PC-9 (cell line): ENCODE results near the gene DLK1. TPM values are rescaled to one million over a fixed set of nuclear protein-coding genes. Genes with fewer than 3 reads are reported as not detected.

Experiments used
- BruUV-seq: library from RNA; stranded (reverse); fragments of 400-500 nt; replicated peaks from 2 replicates; lab custom pipeline; 2021; lab: Mats Ljungman, UMichigan
- CTCF ChIA-PET: fragments of 300-600 bp; sonication (Branson Sonifier 250); formaldehyde crosslinking; loops from one replicate; lab custom pipeline; 2022; ENCODE audit warnings: antibody characterized with exemption; lab: Charles Lee
- POLR2A ChIA-PET: fragments of 300-600 bp; sonication (Branson Sonifier 250); formaldehyde crosslinking; loops from one replicate; lab custom pipeline; 2022; ENCODE audit warnings: antibody characterized with exemption; ENCODE audit not compliant: unreplicated experiment; lab: Charles Lee
- DNase-seq, 2 experiments: peaks; one replicate each; pipeline versions ENCODE4 v3.0.0 to v3.0.0-alpha.2; 2015 to 2022; ENCODE audit warnings: mixed read lengths in 1 of 2
- H2AFZ ChIP-seq: fragments of 200-600 bp; sonication (generic); 2 replicates; pipeline ENCODE4 v1.8.1; 2017; ENCODE audit warnings: antibody characterized with exemption
- H3F3A ChIP-seq: fragments of 200-600 bp; sonication (generic); 2 replicates; pipeline ENCODE4 v1.8.1; 2017; ENCODE audit warnings: antibody characterized with exemption, mild to moderate bottlenecking, low read depth; ENCODE audit not compliant: insufficient read depth
- H3K27ac ChIP-seq: fragments of 200-600 bp; sonication (generic); 2 replicates; pipeline ENCODE4 v1.6.1; 2016; ENCODE audit warnings: mixed run types
- H3K27me3 ChIP-seq: fragments of 200-600 bp; sonication (generic); 2 replicates; pipeline ENCODE4 v1.6.1; 2016; ENCODE audit warnings: low read depth, mixed run types; ENCODE audit not compliant: insufficient read depth
- H3K36me3 ChIP-seq: fragments of 200-600 bp; sonication (generic); 2 replicates; pipeline ENCODE4 v1.6.1; 2016; ENCODE audit warnings: low read depth, mixed run types
- H3K4me1 ChIP-seq: fragments of 200-600 bp; sonication (generic); replicated peaks from 2 replicates; pipeline ENCODE4 v1.6.1; 2016; ENCODE audit warnings: mixed run types; ENCODE audit not compliant: insufficient read depth
- H3K4me2 ChIP-seq: fragments of 200-600 bp; sonication (generic); 2 replicates; pipeline ENCODE4 v1.6.1; 2017; ENCODE audit warnings: mixed run types
- H3K4me3 ChIP-seq: fragments of 200-600 bp; sonication (generic); 2 replicates; pipeline ENCODE4 v1.6.1; 2016; ENCODE audit warnings: mixed run types
- H3K79me2 ChIP-seq: fragments of 200-600 bp; sonication (generic); 2 replicates; pipeline ENCODE4 v1.6.1; 2017; ENCODE audit warnings: low read depth, mixed run types
- H3K9me2 ChIP-seq: fragments of 200-600 bp; sonication (generic); 2 replicates; pipeline ENCODE4 v1.8.1; 2017; ENCODE audit warnings: mild to moderate bottlenecking; ENCODE audit not compliant: insufficient read depth
- H3K9me3 ChIP-seq: fragments of 200-600 bp; sonication (generic); 2 replicates; pipeline ENCODE4 v1.8.1; 2016; ENCODE audit warnings: low read depth; ENCODE audit not compliant: insufficient read depth
- H4K20me1 ChIP-seq: fragments of 200-600 bp; sonication (generic); 2 replicates; pipeline ENCODE4 v1.8.1; 2017; ENCODE audit not compliant: insufficient read depth
- CTCF ChIP-seq: fragments of 200-600 bp; sonication (generic); conservative IDR thresholded peaks from 2 replicates; pipeline ENCODE4 v1.6.1; 2017; ENCODE audit warnings: mixed run types, antibody characterized with exemption, mild to moderate bottlenecking, moderate library complexity
- EZH2 ChIP-seq: fragments of 200-600 bp; sonication (generic); IDR thresholded peaks from 2 replicates; pipeline ENCODE4 v1.8.0; 2017; ENCODE audit warnings: antibody characterized with exemption, low read depth
- intact Hi-C: fragments of 100-400 bp; cut with micrococcal nuclease; formaldehyde crosslinking; loops from one replicate; pipeline ENCODE4 v1.10.0; 2022; ENCODE audit not compliant: unreplicated experiment
- total RNA-seq: library from RNA; stranded (reverse); gene quantifications from 2 replicates; pipeline ENCODE4 v1.2.3, GENCODE V29; 2021

Gene DLK1
- total RNA-seq, 1 experiment from 2014 or later: not detected

DNA sequence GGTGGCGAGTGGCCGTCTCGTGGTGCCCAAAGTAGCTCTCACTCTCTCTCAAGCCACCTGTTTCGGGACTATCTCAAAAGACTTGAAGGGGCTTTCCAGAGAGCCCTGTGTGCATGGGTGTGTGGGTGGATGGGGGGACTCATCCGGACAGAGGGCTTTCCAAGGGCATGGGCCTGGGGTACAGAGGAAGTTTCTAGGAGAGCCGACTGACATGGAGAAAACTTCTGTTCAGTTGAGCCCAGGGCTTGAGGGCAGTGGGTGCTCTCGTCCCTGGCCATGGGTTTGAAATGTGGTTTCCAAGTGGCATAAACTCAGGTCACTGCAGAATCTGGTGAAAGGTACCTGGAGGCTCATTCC is 51.8 kb downstream of the DLK1 start:
- no peak overlapping the region for H3K4me3 ChIP-seq
- ChIA-PET CTCF (no interaction called here), POLR2A (no interaction called here)
- no peaks in the 10 kb centered on the region for H3K36me3 ChIP-seq
- no peaks in the 10 kb centered on the region for H3F3A ChIP-seq
- H3K4me1 ChIP-seq: no peaks in the 10 kb centered on the region
- intact Hi-C loops: no loop called here
- no peaks in the 10 kb centered on the region for H3K79me2 ChIP-seq
- H3K9me3 ChIP-seq: no peaks in the 10 kb centered on the region
- no peak overlapping the region for H3K4me2 ChIP-seq
- H3K27ac ChIP-seq: no peak overlapping the region
- DNase-seq: no peak
- no peak overlapping the region for H2AFZ ChIP-seq
- peaks cover 71% of the 10 kb centered on the region for H3K27me3 ChIP-seq
- no peaks in the 10 kb centered on the region for H3K9me2 ChIP-seq
- BruUV-seq: no TSS peak
- H4K20me1 ChIP-seq: no peaks in the 10 kb centered on the region
- TF ChIP-seq EZH2: no peak
- no peak for TF ChIP-seq CTCF

DNA sequence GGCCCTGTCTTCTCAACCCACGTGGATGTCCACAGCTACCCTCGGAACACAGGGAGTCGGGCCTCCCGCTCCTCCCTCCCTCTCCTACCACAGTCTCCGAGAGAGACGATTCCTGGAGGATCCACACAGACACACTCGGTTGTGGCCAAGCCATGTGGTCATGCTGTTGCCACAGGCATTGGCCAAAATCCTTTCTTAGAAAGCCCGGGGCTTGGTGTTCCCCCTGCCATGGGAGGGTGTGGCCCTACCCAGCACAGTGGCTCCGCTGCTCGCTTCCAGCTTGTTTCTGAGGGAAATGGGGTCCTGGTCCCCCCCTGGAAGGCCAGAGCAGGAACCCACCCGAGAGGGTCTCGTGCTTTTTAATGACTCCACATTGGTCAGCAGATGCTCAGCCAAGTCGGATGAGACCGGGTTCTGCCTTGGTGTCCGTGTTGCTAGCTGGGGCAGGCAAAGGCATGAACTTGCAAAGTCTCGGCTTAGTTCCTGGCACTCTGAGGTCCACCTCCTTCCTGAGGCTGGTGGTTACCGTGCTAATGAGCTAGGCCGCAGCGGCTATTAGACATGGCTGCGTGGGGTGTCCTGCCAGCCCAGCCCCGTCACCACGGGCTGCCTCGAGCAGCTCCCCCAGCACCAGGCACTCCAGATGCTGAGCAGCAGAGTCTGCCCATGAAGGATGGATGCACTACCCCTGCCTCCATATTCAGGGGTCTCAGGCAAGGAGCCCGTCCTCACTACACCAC is 52.4 kb downstream of the DLK1 start:
- CTCF ChIA-PET: no interaction called here
- TF ChIP-seq EZH2: no peak
- no peaks in the 10 kb centered on the region for H3K9me3 ChIP-seq
- H3K9me2 ChIP-seq: no peaks in the 10 kb centered on the region
- H3K27me3 ChIP-seq: peaks cover 75% of the 10 kb centered on the region
- H3K27ac ChIP-seq: no peak overlapping the region
- H3K79me2 ChIP-seq: no peaks in the 10 kb centered on the region
- no peak for DNase-seq
- H3F3A ChIP-seq: no peaks in the 10 kb centered on the region
- no peaks in the 10 kb centered on the region for H3K4me1 ChIP-seq
- POLR2A ChIA-PET: no interaction called here
- H3K4me3 ChIP-seq: no peak overlapping the region
- H4K20me1 ChIP-seq: no peaks in the 10 kb centered on the region
- no TSS peak for BruUV-seq
- H2AFZ ChIP-seq: no peak overlapping the region
- intact Hi-C loops: no loop called here
- no peak overlapping the region for H3K4me2 ChIP-seq
- H3K36me3 ChIP-seq: no peaks in the 10 kb centered on the region

- no peak overlapping the region for H3K4me2 ChIP-seq
- ChIA-PET CTCF (no interaction called here), POLR2A (no interaction called here)
- H3K36me3 ChIP-seq: no peaks in the 10 kb centered on the region
- no peaks in the 10 kb centered on the region for H3K9me2 ChIP-seq
- no peak for TF ChIP-seq EZH2
- TF ChIP-seq CTCF: no peak
- no peaks in the 10 kb centered on the region for H4K20me1 ChIP-seq
- H3K9me3 ChIP-seq: no peaks in the 10 kb centered on the region
- intact Hi-C loops: no loop called here
- H2AFZ ChIP-seq: no peak overlapping the region
- H3K4me1 ChIP-seq: no peaks in the 10 kb centered on the region
- no peaks in the 10 kb centered on the region for H3K79me2 ChIP-seq
- H3F3A ChIP-seq: no peaks in the 10 kb centered on the region
- H3K4me3 ChIP-seq: no peak overlapping the region
- no TSS peak for BruUV-seq
- no peak for DNase-seq
- no peak overlapping the region for H3K27ac ChIP-seq
- H3K27me3 ChIP-seq: peaks cover 77% of the 10 kb centered on the region
Observed at GRCh38 chr14:100779691-100780080, 53.0 kb downstream of the DLK1 start.

- H2AFZ ChIP-seq: no peak overlapping the region
- no peak overlapping the region for H3K27ac ChIP-seq
- intact Hi-C loops: no loop called here
- no peak overlapping the region for H3K4me2 ChIP-seq
- no peaks in the 10 kb centered on the region for H3K9me2 ChIP-seq
- BruUV-seq: no TSS peak
- H3K4me1 ChIP-seq: no peaks in the 10 kb centered on the region
- no peaks in the 10 kb centered on the region for H3K36me3 ChIP-seq
- no peak for DNase-seq
- no peaks in the 10 kb centered on the region for H3F3A ChIP-seq
- no peak overlapping the region for H3K4me3 ChIP-seq
- no peaks in the 10 kb centered on the region for H3K79me2 ChIP-seq
- H3K9me3 ChIP-seq: no peaks in the 10 kb centered on the region
- CTCF ChIA-PET: no interaction called here
- H3K27me3 ChIP-seq: peaks cover 77% of the 10 kb centered on the region
- no peaks in the 10 kb centered on the region for H4K20me1 ChIP-seq
- no peak for TF ChIP-seq CTCF
- no peak for TF ChIP-seq EZH2
- POLR2A ChIA-PET: no interaction called here
Observed at GRCh38 chr14:100780246-100780645, 53.6 kb downstream of the DLK1 start.
